ENCODE data around the gene UNC13A. TPM values are rescaled to one million over a fixed set of nuclear protein-coding genes. Genes with fewer than 3 reads are reported as not detected.
A peak's percentile ranks its signal among the peaks of the same experiment; 100 is the strongest.

The UNC13A gene
- total RNA-seq, 1 experiment from 2014 or later: 0.28 TPM

GRCh38 chr19:17618281-17618903 lies 69.8 kb downstream of the UNC13A start:
- H3K9me3 Mint-ChIP-seq (ENCODE audit: low read depth, unreplicated experiment): no peaks in the 10 kb centered on the region
- CTCF ChIA-PET: interaction anchor here (1.2 to 1.3 kb wide), 2 partner anchors 8 to 185 kb away, joined by 3 read pairs; no protein-coding TSS in a partner anchor
- no peak overlapping the region for H3K4me3 Mint-ChIP-seq (ENCODE audit: low read depth, unreplicated experiment)
- BruUV-seq (replicated peaks): no TSS peak
- H3K4me1 Mint-ChIP-seq (ENCODE audit: low read depth, unreplicated experiment): no peaks in the 10 kb centered on the region
- no peak for TF ChIP-seq CTCF (IDR thresholded peaks at IDR 0.05; ENCODE audit: unreplicated experiment)
- no peak overlapping the region for H3K27ac Mint-ChIP-seq (ENCODE audit: unreplicated experiment)
- no peak for DNase-seq
- intact Hi-C loops (cut with micrococcal nuclease; ENCODE audit: unreplicated experiment): no loop called here
- peaks cover 25% of the 10 kb centered on the region for H3K27me3 Mint-ChIP-seq (ENCODE audit: unreplicated experiment)
- peaks cover 6% of the 10 kb centered on the region for H3K36me3 Mint-ChIP-seq (ENCODE audit: insufficient read depth, unreplicated experiment)

- no peak overlapping the region for H3K27ac Mint-ChIP-seq (ENCODE audit: unreplicated experiment)
- intact Hi-C loops (cut with micrococcal nuclease; ENCODE audit: unreplicated experiment): no loop called here
- CTCF ChIA-PET: no interaction called here
- no peaks in the 10 kb centered on the region for H3K9me3 Mint-ChIP-seq (ENCODE audit: low read depth, unreplicated experiment)
- peaks cover 6% of the 10 kb centered on the region for H3K36me3 Mint-ChIP-seq (ENCODE audit: insufficient read depth, unreplicated experiment)
- H3K4me1 Mint-ChIP-seq (ENCODE audit: low read depth, unreplicated experiment): no peaks in the 10 kb centered on the region
- no peak overlapping the region for H3K4me3 Mint-ChIP-seq (ENCODE audit: low read depth, unreplicated experiment)
- no peak for TF ChIP-seq CTCF (IDR thresholded peaks at IDR 0.05; ENCODE audit: unreplicated experiment)
- DNase-seq: no peak
- no TSS peak for BruUV-seq (replicated peaks)
- H3K27me3 Mint-ChIP-seq (ENCODE audit: unreplicated experiment): peaks cover 27% of the 10 kb centered on the region
Measured at GRCh38 chr19:17617807-17618192, 70.4 kb downstream of the UNC13A start.

GRCh38 chr19:17616961-17617806 lies 71.0 kb downstream of the UNC13A start:
- no TSS peak for BruUV-seq (replicated peaks)

GRCh38 chr19:17616686-17616960 lies 71.5 kb downstream of the UNC13A start:
- CTCF ChIA-PET: interaction anchor here (0.6 kb wide), 1 partner anchor 150 kb away, joined by 7 read pairs; no protein-coding TSS in a partner anchor
- Mint-ChIP-seq H3K27ac (ENCODE audit: unreplicated experiment) (no peak overlapping the region), H3K36me3 (ENCODE audit: insufficient read depth, unreplicated experiment) (peaks cover 6% of the 10 kb centered on the region), H3K4me1 (ENCODE audit: low read depth, unreplicated experiment) (no peaks in the 10 kb centered on the region), H3K9me3 (ENCODE audit: low read depth, unreplicated experiment) (no peaks in the 10 kb centered on the region), H3K27me3 (ENCODE audit: unreplicated experiment) (peaks cover 32% of the 10 kb centered on the region), H3K4me3 (ENCODE audit: low read depth, unreplicated experiment) (no peak overlapping the region)
- TF ChIP-seq CTCF (IDR thresholded peaks at IDR 0.05; ENCODE audit: unreplicated experiment): no peak
- BruUV-seq (replicated peaks): no TSS peak
- no peak for DNase-seq
- intact Hi-C loops (cut with micrococcal nuclease; ENCODE audit: unreplicated experiment): no loop called here

More at GRCh38 chr19:17616961-17617806, 71.0 kb downstream of the UNC13A start:
- DNase-seq: peak; percentile 9
- Mint-ChIP-seq H3K4me3 (ENCODE audit: low read depth, unreplicated experiment) (no peak overlapping the region), H3K4me1 (ENCODE audit: low read depth, unreplicated experiment) (no peaks in the 10 kb centered on the region), H3K27ac (ENCODE audit: unreplicated experiment) (no peak overlapping the region), H3K27me3 (ENCODE audit: unreplicated experiment) (peaks cover 32% of the 10 kb centered on the region), H3K36me3 (ENCODE audit: insufficient read depth, unreplicated experiment) (peaks cover 6% of the 10 kb centered on the region), H3K9me3 (ENCODE audit: low read depth, unreplicated experiment) (no peaks in the 10 kb centered on the region)
- TF ChIP-seq CTCF (IDR thresholded peaks at IDR 0.05; ENCODE audit: unreplicated experiment): no peak
- CTCF ChIA-PET: interaction anchor here (0.6 kb wide), 1 partner anchor 149 kb away, joined by 7 read pairs; no protein-coding TSS in a partner anchor
- intact Hi-C loops (cut with micrococcal nuclease; ENCODE audit: unreplicated experiment): no loop called here
